ENCODE measurements around the gene SPACA9. TPM values are rescaled to one million over a fixed set of nuclear protein-coding genes. Genes with fewer than 3 reads are reported as not detected.

Gene SPACA9
- total and polyA plus RNA-seq, 10 donors = 1.1 to 5.6 (median 2.5) TPM

DNA sequence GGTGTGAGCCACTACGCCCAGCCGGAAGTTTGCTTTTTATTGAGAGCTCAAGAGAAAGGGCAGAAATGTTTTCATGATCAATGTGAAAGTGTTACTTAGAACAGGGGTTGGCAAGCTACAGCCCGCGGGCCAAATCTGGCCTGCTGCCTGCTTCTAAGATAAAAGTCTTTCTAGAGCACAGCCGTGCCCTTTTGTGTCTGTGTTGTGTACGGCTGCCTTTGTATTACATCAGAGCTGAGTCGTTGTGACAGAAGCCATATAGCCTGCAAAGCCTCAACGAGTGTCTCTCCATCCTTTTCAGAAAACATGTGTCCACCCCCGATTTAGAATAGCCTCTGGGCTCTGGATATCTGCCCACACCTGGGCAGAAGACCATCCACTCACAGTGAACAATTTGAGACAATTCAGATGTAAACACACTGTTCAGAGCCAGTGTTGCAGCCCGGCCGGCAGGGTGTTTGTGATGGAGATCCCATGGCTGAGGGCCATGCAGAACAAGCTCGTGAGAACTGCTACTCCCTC lies 29.5 kb upstream of the SPACA9 start:
- H3K4me3 ChIP-seq = no peak overlapping the region
- DNase-seq = no peak
- H3K27me3 ChIP-seq (replicated peaks in 1 of 7) = no peaks in the 10 kb centered on the region
- no peaks in the 10 kb centered on the region for H3K9me3 ChIP-seq
- H3K4me1 ChIP-seq = no peaks in the 10 kb centered on the region
- intact Hi-C loops (cut with DNase I; ENCODE audit: low total_unique reads) = no loop called here
- 75 to 82% (median 79%) methylated on average over 11 to 12 of the region's 12 CpGs for WGBS, 5 donors
- no peaks in the 10 kb centered on the region for H3K36me3 ChIP-seq
- no peak overlapping the region for H3K27ac ChIP-seq
- TF ChIP-seq, protein P1, sequence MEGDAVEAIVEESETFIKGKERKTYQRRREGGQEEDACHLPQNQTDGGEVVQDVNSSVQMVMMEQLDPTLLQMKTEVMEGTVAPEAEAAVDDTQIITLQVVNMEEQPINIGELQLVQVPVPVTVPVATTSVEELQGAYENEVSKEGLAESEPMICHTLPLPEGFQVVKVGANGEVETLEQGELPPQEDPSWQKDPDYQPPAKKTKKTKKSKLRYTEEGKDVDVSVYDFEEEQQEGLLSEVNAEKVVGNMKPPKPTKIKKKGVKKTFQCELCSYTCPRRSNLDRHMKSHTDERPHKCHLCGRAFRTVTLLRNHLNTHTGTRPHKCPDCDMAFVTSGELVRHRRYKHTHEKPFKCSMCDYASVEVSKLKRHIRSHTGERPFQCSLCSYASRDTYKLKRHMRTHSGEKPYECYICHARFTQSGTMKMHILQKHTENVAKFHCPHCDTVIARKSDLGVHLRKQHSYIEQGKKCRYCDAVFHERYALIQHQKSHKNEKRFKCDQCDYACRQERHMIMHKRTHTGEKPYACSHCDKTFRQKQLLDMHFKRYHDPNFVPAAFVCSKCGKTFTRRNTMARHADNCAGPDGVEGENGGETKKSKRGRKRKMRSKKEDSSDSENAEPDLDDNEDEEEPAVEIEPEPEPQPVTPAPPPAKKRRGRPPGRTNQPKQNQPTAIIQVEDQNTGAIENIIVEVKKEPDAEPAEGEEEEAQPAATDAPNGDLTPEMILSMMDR (IDR thresholded peaks at IDR 0.05 in 8 of 11, conservative IDR thresholded peaks at IDR 0.05 in 3 of 11) = no peak
- TF ChIP-seq POLR2A (IDR thresholded peaks at IDR 0.05) = no peak
- no peak for TF ChIP-seq POLR2AphosphoS5 (IDR thresholded peaks at IDR 0.05)

DNA sequence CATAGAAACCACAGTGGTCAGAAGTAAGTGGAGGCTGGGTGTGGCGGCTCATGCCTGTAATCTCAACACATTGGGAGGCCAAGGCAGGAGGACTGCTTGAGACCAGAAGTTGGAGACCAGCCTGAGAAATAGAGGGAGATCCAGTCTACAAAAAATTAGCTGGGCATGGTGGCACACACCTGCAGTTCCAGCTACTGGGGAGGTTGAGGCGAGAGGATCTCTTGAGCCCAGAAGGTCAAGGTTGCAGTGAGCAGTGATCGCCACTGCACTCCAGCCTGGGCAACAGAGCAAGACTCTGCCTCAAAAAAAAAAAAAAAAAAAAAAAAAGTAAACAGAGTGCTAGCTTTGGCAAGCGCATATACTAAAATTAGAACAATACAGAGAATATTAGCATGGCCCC lies 25.2 kb upstream of the SPACA9 start:
- Histone ChIP-seq H3K27ac (no peak overlapping the region), H3K27me3 (replicated peaks in 1 of 7) (peaks cover 0 to 10% (median 0%) of the 10 kb centered on the region in 7 donors), H3K4me1 (peaks cover 0 to 6% (median 0%) of the 10 kb centered on the region in 6 donors), H3K9me3 (no peaks in the 10 kb centered on the region), H3K36me3 (no peaks in the 10 kb centered on the region), H3K4me3 (no peak overlapping the region)
- 96 to 99% (median 97%) methylated on average over 4 of the region's 4 CpGs for WGBS, 5 donors
- intact Hi-C loops (cut with DNase I; ENCODE audit: low total_unique reads) = no loop called here
- no peak for TF ChIP-seq POLR2AphosphoS5 (IDR thresholded peaks at IDR 0.05)
- TF ChIP-seq, protein P1 (IDR thresholded peaks at IDR 0.05 in 8 of 11, conservative IDR thresholded peaks at IDR 0.05 in 3 of 11) = no peak
- no peak for TF ChIP-seq POLR2A (IDR thresholded peaks at IDR 0.05)
- no peak for DNase-seq

DNA sequence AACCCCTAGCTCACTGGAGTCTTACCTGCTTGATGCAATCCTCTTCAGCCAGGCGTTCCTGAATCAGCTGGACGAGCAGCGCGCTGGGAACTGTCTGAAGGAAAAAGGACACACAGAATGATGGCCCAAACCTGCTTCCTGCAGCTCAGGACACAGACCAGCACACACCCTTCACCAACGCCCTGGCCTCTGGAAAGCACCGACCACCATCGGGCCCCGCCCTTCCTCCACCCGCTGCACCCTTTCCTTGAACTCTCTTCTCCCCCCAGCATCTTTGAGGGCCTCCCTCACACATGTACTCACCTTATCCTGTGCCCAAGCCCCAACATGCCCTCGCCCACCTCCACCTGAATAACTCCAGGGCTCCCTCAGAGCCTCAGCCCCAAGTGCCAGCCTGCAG lies 23.9 kb upstream of the SPACA9 start:
- TF ChIP-seq POLR2A (IDR thresholded peaks at IDR 0.05) = no peak
- no peak for TF ChIP-seq POLR2AphosphoS5 (IDR thresholded peaks at IDR 0.05)
- TF ChIP-seq, protein P1 (IDR thresholded peaks at IDR 0.05 in 8 of 11, conservative IDR thresholded peaks at IDR 0.05 in 3 of 11) = no peak
- Histone ChIP-seq H3K27me3 (replicated peaks in 1 of 7) (peaks cover 0 to 10% (median 0%) of the 10 kb centered on the region in 7 donors), H3K4me1 (peaks cover 0 to 6% (median 0%) of the 10 kb centered on the region in 6 donors), H3K27ac (no peak overlapping the region), H3K36me3 (no peaks in the 10 kb centered on the region), H3K4me3 (no peak overlapping the region), H3K9me3 (no peaks in the 10 kb centered on the region)
- intact Hi-C loops (cut with DNase I; ENCODE audit: low total_unique reads) = no loop called here
- WGBS, 5 donors = 57 to 77% (median 59%) methylated on average over 10 of the region's 10 CpGs
- DNase-seq = no peak

DNA sequence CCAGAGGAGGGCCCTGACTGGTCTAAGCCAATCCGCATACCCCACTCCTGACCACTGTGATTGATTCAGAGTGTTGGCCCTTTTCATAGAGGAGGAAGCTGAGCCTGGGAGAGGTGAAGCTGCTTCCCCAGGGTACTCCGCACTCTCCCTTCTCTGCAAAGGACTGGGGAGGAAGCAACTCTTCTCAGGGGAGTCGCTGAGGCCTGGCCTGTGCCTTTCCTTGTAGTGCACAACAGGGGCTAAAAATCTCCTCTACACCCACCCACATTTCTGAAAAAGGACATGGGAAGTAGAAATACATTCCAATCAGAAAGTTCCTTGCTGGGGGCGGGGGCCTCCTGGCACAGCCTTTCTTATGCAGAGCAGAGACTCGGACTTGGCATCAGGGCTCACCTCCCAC lies 22.8 kb upstream of the SPACA9 start:
- H3K4me3 ChIP-seq = no peak overlapping the region
- WGBS, 5 donors = 78 to 90% (median 86%) methylated on average over 2 to 5 of the region's 5 CpGs
- no peaks in the 10 kb centered on the region for H3K9me3 ChIP-seq
- TF ChIP-seq POLR2A (IDR thresholded peaks at IDR 0.05) = no peak
- TF ChIP-seq, protein P1 (IDR thresholded peaks at IDR 0.05 in 8 of 11, conservative IDR thresholded peaks at IDR 0.05 in 3 of 11) = no peak
- TF ChIP-seq POLR2AphosphoS5 (IDR thresholded peaks at IDR 0.05) = no peak
- no peaks in the 10 kb centered on the region for H3K36me3 ChIP-seq
- intact Hi-C loops (cut with DNase I; ENCODE audit: low total_unique reads) = no loop called here
- no peak for DNase-seq
- H3K4me1 ChIP-seq = peaks cover 0 to 6% (median 0%) of the 10 kb centered on the region in 6 donors
- no peak overlapping the region for H3K27ac ChIP-seq
- peaks cover 0 to 10% (median 0%) of the 10 kb centered on the region in 7 donors for H3K27me3 ChIP-seq (replicated peaks in 1 of 7)
